ENCODE measurements around the gene BOD1L1.

DNA sequence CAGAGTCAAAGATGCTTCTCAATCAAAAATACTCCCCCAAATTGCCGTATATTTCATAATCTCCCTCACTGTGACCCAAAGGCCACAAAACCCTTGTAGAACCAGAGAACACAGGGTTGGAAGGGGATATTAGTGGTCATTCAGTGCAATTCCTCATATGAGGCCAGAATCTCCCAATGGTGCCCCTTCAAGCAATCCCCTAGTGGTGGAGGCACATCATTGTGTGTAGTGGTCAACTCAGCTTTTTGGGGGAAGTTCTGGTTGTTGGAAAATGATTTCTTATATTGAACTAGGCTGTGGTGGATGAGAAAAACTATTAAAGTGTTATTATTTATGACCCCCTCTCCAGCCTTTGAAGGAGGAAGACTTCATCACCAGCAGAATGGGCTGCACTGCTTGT, 17.6 kb upstream of the BOD1L1 start:
- TF ChIP-seq, protein P1, sequence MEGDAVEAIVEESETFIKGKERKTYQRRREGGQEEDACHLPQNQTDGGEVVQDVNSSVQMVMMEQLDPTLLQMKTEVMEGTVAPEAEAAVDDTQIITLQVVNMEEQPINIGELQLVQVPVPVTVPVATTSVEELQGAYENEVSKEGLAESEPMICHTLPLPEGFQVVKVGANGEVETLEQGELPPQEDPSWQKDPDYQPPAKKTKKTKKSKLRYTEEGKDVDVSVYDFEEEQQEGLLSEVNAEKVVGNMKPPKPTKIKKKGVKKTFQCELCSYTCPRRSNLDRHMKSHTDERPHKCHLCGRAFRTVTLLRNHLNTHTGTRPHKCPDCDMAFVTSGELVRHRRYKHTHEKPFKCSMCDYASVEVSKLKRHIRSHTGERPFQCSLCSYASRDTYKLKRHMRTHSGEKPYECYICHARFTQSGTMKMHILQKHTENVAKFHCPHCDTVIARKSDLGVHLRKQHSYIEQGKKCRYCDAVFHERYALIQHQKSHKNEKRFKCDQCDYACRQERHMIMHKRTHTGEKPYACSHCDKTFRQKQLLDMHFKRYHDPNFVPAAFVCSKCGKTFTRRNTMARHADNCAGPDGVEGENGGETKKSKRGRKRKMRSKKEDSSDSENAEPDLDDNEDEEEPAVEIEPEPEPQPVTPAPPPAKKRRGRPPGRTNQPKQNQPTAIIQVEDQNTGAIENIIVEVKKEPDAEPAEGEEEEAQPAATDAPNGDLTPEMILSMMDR (IDR thresholded peaks at IDR 0.05; ENCODE audit: poor library complexity, severe bottlenecking), result no peak
- no peak for TF ChIP-seq POLR2AphosphoS5 (IDR thresholded peaks at IDR 0.05)
- no peak for TF ChIP-seq MXI1 (conservative IDR thresholded peaks at IDR 0.05; ENCODE audit: poor library complexity, severe bottlenecking)
- TF ChIP-seq EZH2 (IDR thresholded peaks at IDR 0.05; ENCODE audit: borderline replicate concordance, insufficient read depth, low read length, poor library complexity, severe bottlenecking), result no peak
- no peak for TF ChIP-seq TAF1 (IDR thresholded peaks at IDR 0.05; ENCODE audit: low read depth)
- TF ChIP-seq, protein P2, sequence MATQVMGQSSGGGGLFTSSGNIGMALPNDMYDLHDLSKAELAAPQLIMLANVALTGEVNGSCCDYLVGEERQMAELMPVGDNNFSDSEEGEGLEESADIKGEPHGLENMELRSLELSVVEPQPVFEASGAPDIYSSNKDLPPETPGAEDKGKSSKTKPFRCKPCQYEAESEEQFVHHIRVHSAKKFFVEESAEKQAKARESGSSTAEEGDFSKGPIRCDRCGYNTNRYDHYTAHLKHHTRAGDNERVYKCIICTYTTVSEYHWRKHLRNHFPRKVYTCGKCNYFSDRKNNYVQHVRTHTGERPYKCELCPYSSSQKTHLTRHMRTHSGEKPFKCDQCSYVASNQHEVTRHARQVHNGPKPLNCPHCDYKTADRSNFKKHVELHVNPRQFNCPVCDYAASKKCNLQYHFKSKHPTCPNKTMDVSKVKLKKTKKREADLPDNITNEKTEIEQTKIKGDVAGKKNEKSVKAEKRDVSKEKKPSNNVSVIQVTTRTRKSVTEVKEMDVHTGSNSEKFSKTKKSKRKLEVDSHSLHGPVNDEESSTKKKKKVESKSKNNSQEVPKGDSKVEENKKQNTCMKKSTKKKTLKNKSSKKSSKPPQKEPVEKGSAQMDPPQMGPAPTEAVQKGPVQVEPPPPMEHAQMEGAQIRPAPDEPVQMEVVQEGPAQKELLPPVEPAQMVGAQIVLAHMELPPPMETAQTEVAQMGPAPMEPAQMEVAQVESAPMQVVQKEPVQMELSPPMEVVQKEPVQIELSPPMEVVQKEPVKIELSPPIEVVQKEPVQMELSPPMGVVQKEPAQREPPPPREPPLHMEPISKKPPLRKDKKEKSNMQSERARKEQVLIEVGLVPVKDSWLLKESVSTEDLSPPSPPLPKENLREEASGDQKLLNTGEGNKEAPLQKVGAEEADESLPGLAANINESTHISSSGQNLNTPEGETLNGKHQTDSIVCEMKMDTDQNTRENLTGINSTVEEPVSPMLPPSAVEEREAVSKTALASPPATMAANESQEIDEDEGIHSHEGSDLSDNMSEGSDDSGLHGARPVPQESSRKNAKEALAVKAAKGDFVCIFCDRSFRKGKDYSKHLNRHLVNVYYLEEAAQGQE (IDR thresholded peaks at IDR 0.05; ENCODE audit: borderline replicate concordance), result no peak
- TF ChIP-seq EP300 (conservative IDR thresholded peaks at IDR 0.05; ENCODE audit: poor library complexity, severe bottlenecking), result no peak

All from neural cell (in vitro differentiated cells).